ENCODE results near the gene CALU.

Gene CALU

GRCh38 chr7:128739048-128739962 is at the start of gene CALU:
TSS of gene CALU (plus strand) at chr7:128739359. CDS start at chr7:128748584, 9,225 bp downstream.
- DNase-seq (ENCODE audit: low read depth) = peak; percentile 97
- TF ChIP-seq CTCF (IDR thresholded peaks at IDR 0.05; ENCODE audit: low read length, missing control alignments) = no peak
- H3K4me3 ChIP-seq (replicated peaks; ENCODE audit: low read depth, low read length) = peak within 1 kb of the TSS; percentile 92

GRCh38 chr7:128691227-128691626 is 47.9 kb upstream of the CALU start:
- H3K4me3 ChIP-seq (replicated peaks; ENCODE audit: low read depth, low read length) = no peak overlapping the region
- TF ChIP-seq CTCF (IDR thresholded peaks at IDR 0.05; ENCODE audit: low read length, missing control alignments) = no peak
- DNase-seq (ENCODE audit: low read depth) = no peak

- no peak for TF ChIP-seq CTCF (IDR thresholded peaks at IDR 0.05; ENCODE audit: low read length, missing control alignments)
Measured at GRCh38 chr7:128692623-128693270, 46.4 kb upstream of the CALU start.

GRCh38 chr7:128693373-128694015 is 45.7 kb upstream of the CALU start:
- no peak for TF ChIP-seq CTCF (IDR thresholded peaks at IDR 0.05; ENCODE audit: low read length, missing control alignments)
- no peak overlapping the region for H3K4me3 ChIP-seq (replicated peaks; ENCODE audit: low read depth, low read length)
- DNase-seq (ENCODE audit: low read depth) = no peak

More at GRCh38 chr7:128692623-128693270, 46.4 kb upstream of the CALU start:
- no peak overlapping the region for H3K4me3 ChIP-seq (replicated peaks; ENCODE audit: low read depth, low read length)
- DNase-seq (ENCODE audit: low read depth) = no peak

- no peak for DNase-seq (ENCODE audit: low read depth)
- H3K4me3 ChIP-seq (replicated peaks; ENCODE audit: low read depth, low read length) = no peak overlapping the region
- TF ChIP-seq CTCF (IDR thresholded peaks at IDR 0.05; ENCODE audit: low read length, missing control alignments) = no peak
Measured at GRCh38 chr7:128694738-128695137, 44.4 kb upstream of the CALU start.

- peak; percentile 66 for DNase-seq (ENCODE audit: low read depth)
- H3K4me3 ChIP-seq (replicated peaks; ENCODE audit: low read depth, low read length) = peak overlapping the region; percentile 58
- peak; percentile 42 for TF ChIP-seq CTCF (IDR thresholded peaks at IDR 0.05; ENCODE audit: low read length, missing control alignments)
Measured at GRCh38 chr7:128697302-128697905, 41.8 kb upstream of the CALU start.

Measured in fibroblast of pulmonary artery (primary cell).